HCT116 (cell line): ENCODE results near the gene CDH23. TPM values are rescaled to one million over a fixed set of nuclear protein-coding genes. Genes with fewer than 3 reads are reported as not detected.

Experiments used
- ATAC-seq: fragments of 200-7000 bp; cut with Tn5 transposase; 2 replicates; pipeline ENCODE4 v1.9.1; 2020; ENCODE audit warnings: mild to moderate bottlenecking, moderate library complexity
- BruUV-seq: library from RNA; stranded (reverse); fragments of 400-500 nt; replicated peaks from 2 replicates; lab custom pipeline; 2021; lab: Mats Ljungman, UMichigan
- CTCF ChIA-PET: fragments of 300-600 bp; sonication (Branson Sonifier 250); formaldehyde crosslinking; loops from one replicate; lab custom pipeline; 2021; ENCODE audit warnings: antibody characterized with exemption; lab: Charles Lee
- POLR2A ChIA-PET: fragments of 300-600, 350-600 bp; sonication (Branson Sonifier 250); formaldehyde crosslinking; loops from one replicate; lab custom pipeline; 2021; ENCODE audit warnings: antibody characterized with exemption; lab: Charles Lee
- RAD21 ChIA-PET, 2 experiments: fragments of 300-600 bp; sonication (Branson Sonifier 250); formaldehyde crosslinking; loops; one replicate each; lab custom pipeline; 2023; ENCODE audit warnings: low total read pairs in 2 of 2; ENCODE audit not compliant: uncharacterized antibody in 2 of 2, unreplicated experiment in 2 of 2, low non-redundant PET in 1 of 2; lab: Charles Lee
- DNase-seq: peaks from one replicate; pipeline ENCODE4 v3.0.0-alpha.2; 2010; ENCODE audit warnings: low read depth, low spot score
- H2AFZ ChIP-seq: fragments of 200-600 bp; shearing (Covaris generic), sonication (generic); 2 replicates; pipeline ENCODE4 v1.6.1; 2017; ENCODE audit warnings: low read depth, mixed run types, mixed read lengths, antibody characterized with exemption, low read length; ENCODE audit not compliant: poor library complexity, severe bottlenecking
- H3K27ac ChIP-seq: 2 replicates; pipeline ENCODE4 v1.5.1; 2012; ENCODE audit warnings: low read depth, low read length
- H3K27me3 ChIP-seq: fragments of 200-600 bp; sonication (generic); 2 replicates; pipeline ENCODE4 v1.6.1; 2016; ENCODE audit warnings: mixed run types, low read length, mixed read lengths; ENCODE audit not compliant: insufficient read depth
- H3K36me3 ChIP-seq, 2 experiments: fragments of 200-500 bp in 1 of 2; fragments of 200-600 bp in 1 of 2; sonication (Bioruptor generic) in 1 of 2; sonication (generic) in 1 of 2; 2 replicates each; pipeline versions ENCODE4 v1.5.1 to v1.6.1; 2014 to 2016; ENCODE audit warnings: low read length in 2 of 2, inconsistent platforms in 1 of 2, mixed read lengths in 1 of 2, mixed run types in 1 of 2; ENCODE audit not compliant: insufficient read depth in 2 of 2, control insufficient read depth in 1 of 2
- H3K4me1 ChIP-seq, 2 experiments: fragments of 200-600 bp in 1 of 2; sonication (generic) in 1 of 2; 2 replicates each; pipeline versions ENCODE4 v1.5.1 to v1.6.1; 2012 to 2017; ENCODE audit warnings: low read length in 2 of 2, inconsistent platforms in 1 of 2, mild to moderate bottlenecking in 1 of 2, mixed read lengths in 1 of 2, mixed run types in 1 of 2, moderate library complexity in 1 of 2; ENCODE audit not compliant: insufficient read depth in 2 of 2, control insufficient read depth in 1 of 2
- H3K4me2 ChIP-seq: fragments of 200-600 bp; sonication (generic); 2 replicates; pipeline ENCODE4 v1.6.1; 2017; ENCODE audit warnings: mixed run types, low read length, mixed read lengths
- H3K4me3 ChIP-seq, 2 experiments: fragments of 200-600 bp in 1 of 2; sonication (generic) in 1 of 2; replicated peaks in 1 of 2; 2 replicates each; pipeline ENCODE4 v1.5.1; 2011 to 2016; ENCODE audit warnings: low read length in 2 of 2, control low read depth in 1 of 2, low read depth in 1 of 2, mild to moderate bottlenecking in 1 of 2, mixed read lengths in 1 of 2, mixed run types in 1 of 2
- H3K79me2 ChIP-seq: fragments of 200-600 bp; sonication (generic); 2 replicates; pipeline ENCODE4 v1.6.1; 2017; ENCODE audit warnings: mild to moderate bottlenecking, mixed run types, low read length, moderate library complexity, mixed read lengths; ENCODE audit not compliant: insufficient read depth
- H3K9ac ChIP-seq: fragments of 200-600 bp; sonication (generic); 2 replicates; pipeline ENCODE4 v1.6.1; 2016; ENCODE audit warnings: low read length, mixed read lengths
- H3K9me2 ChIP-seq: fragments of 200-600 bp; sonication (generic), shearing (Covaris generic); 2 replicates; pipeline ENCODE4 v1.6.1; 2017; ENCODE audit warnings: mixed run types, mild to moderate bottlenecking, moderate library complexity; ENCODE audit not compliant: insufficient read depth
- H3K9me3 ChIP-seq, 2 experiments: fragments of 200-500 bp in 1 of 2; fragments of 200-600 bp in 1 of 2; sonication (Bioruptor generic) in 1 of 2; sonication (generic) in 1 of 2; 2 replicates each; pipeline ENCODE4 v1.6.1; 2014 to 2017; ENCODE audit warnings: low read length in 2 of 2, mixed read lengths in 2 of 2, inconsistent platforms in 1 of 2, low read depth in 1 of 2, mild to moderate bottlenecking in 1 of 2, mixed run types in 1 of 2, moderate library complexity in 1 of 2; ENCODE audit not compliant: control insufficient read depth in 1 of 2, insufficient read depth in 1 of 2
- H4K20me1 ChIP-seq: fragments of 200-600 bp; sonication (generic), shearing (Covaris generic); 2 replicates; pipeline ENCODE4 v1.6.1; 2017; ENCODE audit warnings: mixed run types, mild to moderate bottlenecking, moderate library complexity; ENCODE audit not compliant: insufficient read depth
- ATF3 ChIP-seq: IDR thresholded peaks from 2 replicates; pipeline ENCODE4 v1.6.1; 2012
- CBX3 ChIP-seq: IDR thresholded peaks from 2 replicates; pipeline ENCODE4 v1.6.1; 2012; ENCODE audit warnings: low read depth
- CEBPB ChIP-seq: IDR thresholded peaks from 2 replicates; pipeline ENCODE4 v1.6.1; 2012; ENCODE audit warnings: low read depth
- EGR1 ChIP-seq: IDR thresholded peaks from 2 replicates; pipeline ENCODE4 v1.6.1; 2012; ENCODE audit warnings: low read depth
- ELF1 ChIP-seq: IDR thresholded peaks from 2 replicates; pipeline ENCODE4 v1.6.1; 2012; ENCODE audit warnings: low read depth, borderline replicate concordance
- EZH2phosphoT487 ChIP-seq: fragments of 200-600 bp; IDR thresholded peaks from 2 replicates; pipeline ENCODE4 v1.6.1; 2018; ENCODE audit warnings: antibody characterized with exemption, borderline replicate concordance
- FOSL1 ChIP-seq: IDR thresholded peaks from 2 replicates; pipeline ENCODE4 v1.6.1; 2012; ENCODE audit warnings: low read depth
- RAD21 ChIP-seq: IDR thresholded peaks from 2 replicates; pipeline ENCODE4 v1.6.1; 2012; ENCODE audit warnings: low read depth, mild to moderate bottlenecking
- SIN3A ChIP-seq: IDR thresholded peaks from 2 replicates; pipeline ENCODE4 v1.6.1; 2012; ENCODE audit warnings: low read depth
- SRF ChIP-seq: IDR thresholded peaks from 2 replicates; pipeline ENCODE4 v1.6.1; 2012; ENCODE audit warnings: low read depth
- YY1 ChIP-seq: IDR thresholded peaks from 2 replicates; pipeline ENCODE4 v1.6.1; 2011; ENCODE audit warnings: low read length, low read depth, moderate library complexity, mild to moderate bottlenecking; ENCODE audit not compliant: insufficient replicate concordance; ENCODE audit errors: extremely low read depth
- ZFX ChIP-seq: fragments of 450-650 bp; IDR thresholded peaks from 2 replicates; pipeline ENCODE4 v1.6.1; 2017
- ZNF274 ChIP-seq: fragments of 200-500 bp; sonication (Bioruptor generic); IDR thresholded peaks from 2 replicates; pipeline ENCODE4 v1.6.1; 2014; ENCODE audit warnings: mild to moderate bottlenecking, low read depth, low read length, inconsistent platforms
- intact Hi-C: fragments of 100-400 bp; cut with micrococcal nuclease; formaldehyde crosslinking; loops from 2 replicates; pipeline ENCODE4 v1.10.0; 2022
- total RNA-seq: library from RNA; stranded (reverse); gene quantifications from one replicate; pipeline ENCODE4 v1.2.1, GENCODE V29; 2021; ENCODE audit not compliant: unreplicated experiment
- TF ChIP-seq, protein P1 (sequence below): IDR thresholded peaks from 2 replicates; pipeline ENCODE4 v1.6.1; 2012
- TF ChIP-seq, protein P2 (sequence below), 3 experiments: fragments of 200-600 bp in 1 of 3; sonication (generic) in 1 of 3; IDR thresholded peaks in 2 of 3; conservative IDR thresholded peaks in 1 of 3; 2 replicates each; pipeline ENCODE4 v1.5.1; 2012 to 2017; ENCODE audit warnings: low read depth in 2 of 3, low read length in 2 of 3, antibody characterized with exemption in 1 of 3, borderline replicate concordance in 1 of 3, control low read depth in 1 of 3, mild to moderate bottlenecking in 1 of 3, mixed read lengths in 1 of 3, mixed run types in 1 of 3, moderate library complexity in 1 of 3; ENCODE audit not compliant: insufficient read depth in 1 of 3

CDH23 gene
- total RNA-seq, 1 experiment from 2014 or later: not detected

- no peak overlapping the region for H3K4me2 ChIP-seq
- H3K27ac ChIP-seq: no peak overlapping the region
- peaks cover 8% of the 10 kb centered on the region; the same call in 1 of the 2 replicates for H4K20me1 ChIP-seq
- H3K79me2 ChIP-seq: peaks cover 48% of the 10 kb centered on the region
- TF ChIP-seq ZFX: no peak
- TF ChIP-seq RAD21: no peak
- TF ChIP-seq CBX3: no peak
- TF ChIP-seq, protein P1, sequence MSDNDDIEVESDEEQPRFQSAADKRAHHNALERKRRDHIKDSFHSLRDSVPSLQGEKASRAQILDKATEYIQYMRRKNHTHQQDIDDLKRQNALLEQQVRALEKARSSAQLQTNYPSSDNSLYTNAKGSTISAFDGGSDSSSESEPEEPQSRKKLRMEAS: no peak
- no peak for TF ChIP-seq ELF1
- no peak for TF ChIP-seq SIN3A
- no peak for TF ChIP-seq ZNF274
- TF ChIP-seq CEBPB: no peak
- no peak for TF ChIP-seq EGR1
- TF ChIP-seq, protein P2, sequence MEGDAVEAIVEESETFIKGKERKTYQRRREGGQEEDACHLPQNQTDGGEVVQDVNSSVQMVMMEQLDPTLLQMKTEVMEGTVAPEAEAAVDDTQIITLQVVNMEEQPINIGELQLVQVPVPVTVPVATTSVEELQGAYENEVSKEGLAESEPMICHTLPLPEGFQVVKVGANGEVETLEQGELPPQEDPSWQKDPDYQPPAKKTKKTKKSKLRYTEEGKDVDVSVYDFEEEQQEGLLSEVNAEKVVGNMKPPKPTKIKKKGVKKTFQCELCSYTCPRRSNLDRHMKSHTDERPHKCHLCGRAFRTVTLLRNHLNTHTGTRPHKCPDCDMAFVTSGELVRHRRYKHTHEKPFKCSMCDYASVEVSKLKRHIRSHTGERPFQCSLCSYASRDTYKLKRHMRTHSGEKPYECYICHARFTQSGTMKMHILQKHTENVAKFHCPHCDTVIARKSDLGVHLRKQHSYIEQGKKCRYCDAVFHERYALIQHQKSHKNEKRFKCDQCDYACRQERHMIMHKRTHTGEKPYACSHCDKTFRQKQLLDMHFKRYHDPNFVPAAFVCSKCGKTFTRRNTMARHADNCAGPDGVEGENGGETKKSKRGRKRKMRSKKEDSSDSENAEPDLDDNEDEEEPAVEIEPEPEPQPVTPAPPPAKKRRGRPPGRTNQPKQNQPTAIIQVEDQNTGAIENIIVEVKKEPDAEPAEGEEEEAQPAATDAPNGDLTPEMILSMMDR (IDR thresholded peaks at IDR 0.05 in 2 of 3, conservative IDR thresholded peaks at IDR 0.05 in 1 of 3; ENCODE audit: borderline replicate concordance in 1 of 3, insufficient read depth in 1 of 3, low read depth in 2 of 3, low read length in 2 of 3): no peak
- TF ChIP-seq EZH2phosphoT487: no peak
- TF ChIP-seq YY1: no peak
- no peak for TF ChIP-seq FOSL1
- no peak for TF ChIP-seq SRF
- TF ChIP-seq ATF3: no peak
- H2AFZ ChIP-seq: no peak overlapping the region
- ChIA-PET CTCF (no interaction called here), RAD21 (no interaction called here), POLR2A (no interaction called here)
- no peak overlapping the region for H3K9ac ChIP-seq
- no peak for DNase-seq
- no peaks in the 10 kb centered on the region for H3K9me2 ChIP-seq
- no peak overlapping the region for H3K4me3 ChIP-seq
- no peaks in the 10 kb centered on the region for H3K9me3 ChIP-seq
- H3K4me1 ChIP-seq: peaks cover 0 to 10% of the 10 kb centered on the region in 2 experiments; a peak in 1 of 4 replicates
- peaks cover 25 to 29% of the 10 kb centered on the region in 2 experiments; a peak in 3 of 4 replicates for H3K36me3 ChIP-seq
- BruUV-seq: no TSS peak
- H3K27me3 ChIP-seq: no peaks in the 10 kb centered on the region
- peak; percentile 52; the same call in 1 of the 2 replicates for ATAC-seq
- intact Hi-C loops: no loop called here
Measured at GRCh38 chr10:71831646-71832552, 435.2 kb downstream of the CDH23 start.
